WERI-Rb-1 (cell line): ENCODE measurements around the gene EHBP1.

Experiments used
- DNase-seq: peaks from one replicate; pipeline ENCODE4 v3.0.0-alpha.2; 2020
- H3K27ac ChIP-seq: fragments of 250-450 bp; sonication (Bioruptor Pico); 2 replicates; pipeline ENCODE4 v1.5.1; 2020; ENCODE audit warnings: mild to moderate bottlenecking, moderate library complexity
- H3K27me3 ChIP-seq: fragments of 250-450 bp; sonication (Bioruptor Pico); 2 replicates; pipeline ENCODE4 v1.5.1; 2021; ENCODE audit warnings: mild to moderate bottlenecking, low read depth, moderate library complexity; ENCODE audit not compliant: insufficient read depth, severe bottlenecking
- H3K36me3 ChIP-seq: fragments of 250-450 bp; sonication (Bioruptor Pico); 2 replicates; pipeline ENCODE4 v1.5.1; 2020; ENCODE audit warnings: mild to moderate bottlenecking, moderate library complexity
- H3K4me3 ChIP-seq: 2 replicates; pipeline ENCODE4 v1.5.1; 2011; ENCODE audit warnings: low read depth, mild to moderate bottlenecking, control low read depth, low read length
- H3K9me3 ChIP-seq: fragments of 250-450 bp; sonication (Bioruptor Pico); 2 replicates; pipeline ENCODE4 v1.5.1; 2021; ENCODE audit warnings: mild to moderate bottlenecking, moderate library complexity; ENCODE audit not compliant: severe bottlenecking
- CTCF ChIP-seq: IDR thresholded peaks from 2 replicates; pipeline ENCODE4 v1.5.1; 2011; ENCODE audit warnings: low read depth, mild to moderate bottlenecking, control low read depth, inconsistent platforms, low read length

Gene EHBP1

DNA sequence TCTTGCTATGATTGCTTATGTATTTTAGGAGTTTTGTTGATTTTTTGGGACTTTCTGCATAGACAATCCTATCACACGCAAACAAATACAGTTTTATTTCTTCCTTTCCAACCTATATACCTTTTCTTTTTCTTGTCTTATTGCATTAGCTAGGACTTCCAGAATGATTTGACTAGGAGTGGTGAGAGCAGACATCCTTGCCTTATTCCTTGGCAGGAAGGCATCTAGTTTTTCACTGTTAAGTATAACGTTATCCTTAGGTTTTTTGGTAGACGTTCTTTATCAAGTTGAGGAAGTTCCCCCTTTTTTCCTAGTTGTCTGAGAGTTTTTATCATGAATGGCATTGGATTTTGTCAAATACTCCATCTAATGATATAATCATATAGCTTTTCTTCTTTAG lies 25.8 kb downstream of the EHBP1 start:
- no peak overlapping the region for H3K4me3 ChIP-seq
- H3K27me3 ChIP-seq: no peaks in the 10 kb centered on the region
- H3K36me3 ChIP-seq: no peaks in the 10 kb centered on the region
- no peak for DNase-seq
- peaks cover 2% of the 10 kb centered on the region for H3K9me3 ChIP-seq
- no peak overlapping the region for H3K27ac ChIP-seq
- TF ChIP-seq CTCF: no peak

DNA sequence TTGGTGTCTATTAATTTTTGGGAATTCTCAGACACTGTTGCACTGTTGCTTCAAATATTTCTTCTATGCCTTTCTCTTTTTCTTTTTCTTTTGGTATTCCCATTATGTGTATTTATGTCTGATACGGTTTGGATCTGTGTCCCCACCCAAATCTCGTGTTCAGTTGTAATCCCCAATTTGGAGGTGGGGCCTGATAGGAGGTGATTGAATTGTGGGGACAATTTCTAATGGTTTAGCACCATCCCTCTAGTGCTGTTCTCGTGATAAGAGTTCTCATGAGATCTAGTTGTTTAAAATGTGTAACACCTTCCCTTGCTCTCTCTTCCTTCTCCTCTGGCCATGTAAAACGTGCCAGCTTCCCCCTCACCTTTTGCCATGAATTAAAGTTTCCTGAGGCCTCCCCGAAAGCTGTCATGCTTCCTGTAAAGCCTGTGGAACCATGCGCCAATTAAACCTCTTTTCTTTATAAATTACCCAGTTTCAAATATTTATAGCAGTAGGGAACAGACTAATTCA lies 26.8 kb downstream of the EHBP1 start:
- Histone ChIP-seq H3K9me3 (peaks cover 2% of the 10 kb centered on the region), H3K4me3 (no peak overlapping the region), H3K27ac (no peak overlapping the region), H3K36me3 (no peaks in the 10 kb centered on the region), H3K27me3 (no peaks in the 10 kb centered on the region)
- TF ChIP-seq CTCF: no peak
- DNase-seq: no peak

GRCh38 chr2:62733546-62733945 lies 28.0 kb downstream of the EHBP1 start:
- H3K36me3 ChIP-seq: no peaks in the 10 kb centered on the region

GRCh38 chr2:62736899-62737559 lies 31.5 kb downstream of the EHBP1 start:
- Histone ChIP-seq H3K9me3 (no peaks in the 10 kb centered on the region), H3K4me3 (no peak overlapping the region), H3K27ac (no peak overlapping the region), H3K27me3 (no peaks in the 10 kb centered on the region), H3K36me3 (no peaks in the 10 kb centered on the region)
- TF ChIP-seq CTCF: no peak
- DNase-seq: no peak

More at GRCh38 chr2:62733546-62733945, 28.0 kb downstream of the EHBP1 start:
- DNase-seq: no peak
- H3K4me3 ChIP-seq: no peak overlapping the region
- TF ChIP-seq CTCF: no peak
- H3K27ac ChIP-seq: no peak overlapping the region
- peaks cover 2% of the 10 kb centered on the region for H3K9me3 ChIP-seq
- H3K27me3 ChIP-seq: no peaks in the 10 kb centered on the region

DNA sequence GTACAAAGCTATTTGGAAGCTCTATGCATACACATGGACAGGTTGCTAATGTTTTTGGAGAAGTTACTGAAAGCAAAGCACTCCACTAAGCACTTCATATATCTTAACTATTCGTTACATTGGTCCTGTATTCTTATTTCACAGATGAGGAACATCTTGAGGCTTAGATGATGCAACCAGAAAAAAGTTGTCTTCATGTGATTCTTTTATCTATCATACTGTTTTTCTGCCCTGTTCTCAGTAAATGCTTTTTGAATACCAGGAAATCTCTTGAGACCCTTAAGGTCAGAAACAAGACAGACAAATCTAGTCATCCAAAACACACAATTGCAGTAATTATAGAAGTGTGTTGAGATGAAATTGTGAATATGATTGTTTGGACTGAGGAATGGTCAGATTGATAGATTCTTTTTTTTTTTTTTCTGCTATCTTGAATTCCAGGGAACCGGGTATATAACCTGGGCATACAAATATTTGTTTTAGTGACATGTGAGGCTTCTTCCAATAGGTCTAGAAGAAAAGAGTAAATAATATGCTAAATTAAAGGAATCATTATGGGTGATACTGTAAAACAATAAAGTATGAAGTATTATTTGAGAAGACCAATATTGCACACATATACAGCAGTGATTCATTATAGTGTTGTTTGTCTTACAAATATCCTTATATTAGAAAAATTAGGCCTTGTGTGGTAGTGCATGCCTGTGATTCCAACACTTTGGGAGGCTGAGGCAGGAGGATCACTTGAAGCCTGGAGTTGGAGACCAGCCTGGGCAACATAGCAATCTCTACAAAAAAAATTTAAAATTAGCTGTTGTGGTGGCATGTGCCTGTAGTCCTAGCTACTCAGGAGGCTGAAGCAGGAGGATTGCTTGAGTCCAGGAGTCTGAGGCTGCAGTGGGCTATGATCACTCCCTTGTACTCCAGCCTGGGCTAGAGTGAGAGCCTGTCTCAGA lies 33.7 kb downstream of the EHBP1 start:
- DNase-seq: no peak
- Histone ChIP-seq H3K27me3 (no peaks in the 10 kb centered on the region), H3K4me3 (no peak overlapping the region), H3K36me3 (no peaks in the 10 kb centered on the region), H3K9me3 (no peaks in the 10 kb centered on the region), H3K27ac (no peak overlapping the region)
- no peak for TF ChIP-seq CTCF
